Measurements from ENCODE around the gene SIGLEC1. TPM values are rescaled to one million over a fixed set of nuclear protein-coding genes. Genes with fewer than 3 reads are reported as not detected.
A peak's percentile ranks its signal among the peaks of the same experiment; 100 is the strongest.

The SIGLEC1 gene
- total RNA-seq, 4 donors from 2014 or later: 0.61 to 3.0 (median 2.6) TPM

DNA sequence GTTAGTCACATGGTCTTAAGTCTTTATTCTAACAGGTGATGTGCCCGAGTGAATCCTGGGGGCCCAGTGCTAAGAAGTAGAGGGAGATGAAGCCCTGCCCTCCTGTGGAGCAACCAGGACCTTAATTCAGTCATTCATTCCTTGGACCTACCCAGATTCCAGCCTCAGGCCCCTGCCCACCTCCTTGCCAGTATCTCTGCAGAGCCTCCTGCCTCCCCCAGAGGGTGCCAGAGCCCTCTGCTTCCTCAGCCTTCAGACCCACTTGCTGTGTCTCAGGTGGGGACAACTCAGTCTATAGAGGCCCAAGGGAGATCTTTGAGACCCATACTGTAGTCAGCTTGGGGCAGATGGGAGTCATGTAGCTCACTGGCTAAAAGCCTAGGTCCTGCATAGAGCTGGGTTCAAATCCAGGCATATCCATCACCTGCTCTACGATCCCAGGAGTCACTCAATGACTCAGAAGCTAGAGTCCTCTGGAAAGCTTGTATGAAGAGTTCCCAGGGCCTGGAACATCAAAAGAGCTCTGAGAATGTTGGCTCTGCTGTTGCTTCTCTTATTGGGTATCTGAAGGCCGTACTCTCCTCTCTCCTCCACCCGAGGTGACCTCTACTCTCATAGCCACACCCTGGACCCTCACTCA lies 3.9 kb upstream of the SIGLEC1 start:
- H3K27me3 ChIP-seq: peaks cover 0 to 3% (median 0%) of the 10 kb centered on the region in 3 donors
- no peak for ATAC-seq
- intact Hi-C loops (cut with DNase I; ENCODE audit: low total_unique reads): no loop called here
- no peak overlapping the region for H3K27ac ChIP-seq
- no peaks in the 10 kb centered on the region for H3K9me3 ChIP-seq
- H3K4me3 ChIP-seq: no peak overlapping the region
- in situ Hi-C loops (cut with MboI; ENCODE audit: low sequenced_read_pairs in 4 of 4): loop anchor here in 2 of 4 donors (5.0 to 10.0 kb wide), 2 partner anchors 39 to 52 kb away; partner anchors contain the start of gene GFRA4 (in 1 of the 2)
- no peak for DNase-seq
- H3K36me3 ChIP-seq: no peaks in the 10 kb centered on the region
- TF ChIP-seq, protein P1, sequence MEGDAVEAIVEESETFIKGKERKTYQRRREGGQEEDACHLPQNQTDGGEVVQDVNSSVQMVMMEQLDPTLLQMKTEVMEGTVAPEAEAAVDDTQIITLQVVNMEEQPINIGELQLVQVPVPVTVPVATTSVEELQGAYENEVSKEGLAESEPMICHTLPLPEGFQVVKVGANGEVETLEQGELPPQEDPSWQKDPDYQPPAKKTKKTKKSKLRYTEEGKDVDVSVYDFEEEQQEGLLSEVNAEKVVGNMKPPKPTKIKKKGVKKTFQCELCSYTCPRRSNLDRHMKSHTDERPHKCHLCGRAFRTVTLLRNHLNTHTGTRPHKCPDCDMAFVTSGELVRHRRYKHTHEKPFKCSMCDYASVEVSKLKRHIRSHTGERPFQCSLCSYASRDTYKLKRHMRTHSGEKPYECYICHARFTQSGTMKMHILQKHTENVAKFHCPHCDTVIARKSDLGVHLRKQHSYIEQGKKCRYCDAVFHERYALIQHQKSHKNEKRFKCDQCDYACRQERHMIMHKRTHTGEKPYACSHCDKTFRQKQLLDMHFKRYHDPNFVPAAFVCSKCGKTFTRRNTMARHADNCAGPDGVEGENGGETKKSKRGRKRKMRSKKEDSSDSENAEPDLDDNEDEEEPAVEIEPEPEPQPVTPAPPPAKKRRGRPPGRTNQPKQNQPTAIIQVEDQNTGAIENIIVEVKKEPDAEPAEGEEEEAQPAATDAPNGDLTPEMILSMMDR (IDR thresholded peaks at IDR 0.05 in 4 of 5, conservative IDR thresholded peaks at IDR 0.05 in 1 of 5): peak in 4 of 5 experiments; percentile 16 to 64 (median 48)
- TF ChIP-seq POLR2A (IDR thresholded peaks at IDR 0.05): no peak
- no peaks in the 10 kb centered on the region for H3K4me1 ChIP-seq

DNA sequence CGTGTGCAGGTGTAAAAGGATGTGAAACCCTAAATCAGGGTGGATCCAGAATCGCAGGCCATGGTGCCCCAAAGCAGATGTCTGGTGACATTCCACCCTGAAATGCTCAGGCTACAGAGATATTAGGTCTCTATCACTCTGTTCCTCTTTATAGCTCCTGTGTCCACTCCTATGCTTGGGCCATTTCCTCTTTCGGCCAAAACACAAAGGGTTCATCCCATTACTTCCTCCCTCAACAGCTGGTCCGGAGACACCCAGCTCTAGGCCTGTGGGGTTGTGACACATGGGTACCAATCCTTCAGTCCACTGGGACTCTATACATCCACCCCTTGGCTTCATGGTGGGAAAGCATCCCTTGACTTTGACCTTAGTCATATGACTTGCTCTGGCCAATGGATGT lies 1.7 kb upstream of the SIGLEC1 start:
- Histone ChIP-seq H3K27me3 (no peaks in the 10 kb centered on the region), H3K27ac (no peak overlapping the region), H3K36me3 (no peaks in the 10 kb centered on the region), H3K9me3 (no peaks in the 10 kb centered on the region), H3K4me3 (no peak overlapping the region), H3K4me1 (peaks cover 0 to 3% of the 10 kb centered on the region in 2 donors)
- ATAC-seq: no peak
- intact Hi-C loops (cut with DNase I; ENCODE audit: low total_unique reads) (no loop called here), in situ Hi-C loops (cut with MboI; ENCODE audit: low sequenced_read_pairs in 4 of 4) (loop anchor here in 2 of 4 donors (5.0 to 10.0 kb wide), 2 partner anchors 37 to 49 kb away; partner anchors contain the start of gene GFRA4 (in 1 of the 2))
- no peak for DNase-seq
- no peak for TF ChIP-seq POLR2A (IDR thresholded peaks at IDR 0.05)
- TF ChIP-seq, protein P1 (IDR thresholded peaks at IDR 0.05 in 4 of 5, conservative IDR thresholded peaks at IDR 0.05 in 1 of 5): no peak

DNA sequence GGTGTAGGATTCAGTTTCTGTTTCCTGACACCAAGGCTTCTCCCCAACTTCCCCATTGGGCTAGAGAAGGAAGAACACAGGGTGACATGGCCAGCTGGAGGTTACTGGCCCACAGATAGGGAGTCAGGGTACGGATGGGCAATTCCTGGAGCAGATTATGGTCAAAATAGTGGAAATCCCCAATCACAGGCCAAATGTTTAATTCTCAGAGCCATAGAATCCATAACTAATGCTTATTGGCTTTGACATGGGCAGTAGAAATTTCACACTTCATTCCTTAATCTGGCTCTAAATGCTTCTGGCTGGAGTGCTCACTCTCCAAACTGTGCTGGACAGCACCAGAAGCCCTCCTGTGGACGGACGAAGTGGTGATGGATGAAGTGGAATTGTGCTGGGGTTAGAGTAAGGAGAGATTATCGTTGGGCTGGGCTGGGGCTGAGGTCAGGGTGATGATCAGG lies 887 bp downstream of the SIGLEC1 start:
- in situ Hi-C loops (cut with MboI; ENCODE audit: low sequenced_read_pairs in 4 of 4): loop anchor here in 2 of 4 donors (5.0 to 10.0 kb wide), 2 partner anchors 34 to 47 kb away; partner anchors contain the start of gene GFRA4 (in 1 of the 2)
- no peaks in the 10 kb centered on the region for H3K9me3 ChIP-seq
- no peaks in the 10 kb centered on the region for H3K27me3 ChIP-seq
- peaks cover 4 to 15% of the 10 kb centered on the region in 2 donors for H3K4me1 ChIP-seq
- intact Hi-C loops (cut with DNase I; ENCODE audit: low total_unique reads): loop anchor here (1.0 kb wide), 1 partner anchor 35 kb away; no protein-coding TSS in a partner anchor
- H3K4me3 ChIP-seq: peak overlapping the region in 1 of 4 donors; percentile 10
- no peak for ATAC-seq
- no peak for DNase-seq
- no peaks in the 10 kb centered on the region for H3K36me3 ChIP-seq
- TF ChIP-seq, protein P1 (IDR thresholded peaks at IDR 0.05 in 4 of 5, conservative IDR thresholded peaks at IDR 0.05 in 1 of 5): no peak
- TF ChIP-seq POLR2A (IDR thresholded peaks at IDR 0.05): no peak
- H3K27ac ChIP-seq: no peak overlapping the region

DNA sequence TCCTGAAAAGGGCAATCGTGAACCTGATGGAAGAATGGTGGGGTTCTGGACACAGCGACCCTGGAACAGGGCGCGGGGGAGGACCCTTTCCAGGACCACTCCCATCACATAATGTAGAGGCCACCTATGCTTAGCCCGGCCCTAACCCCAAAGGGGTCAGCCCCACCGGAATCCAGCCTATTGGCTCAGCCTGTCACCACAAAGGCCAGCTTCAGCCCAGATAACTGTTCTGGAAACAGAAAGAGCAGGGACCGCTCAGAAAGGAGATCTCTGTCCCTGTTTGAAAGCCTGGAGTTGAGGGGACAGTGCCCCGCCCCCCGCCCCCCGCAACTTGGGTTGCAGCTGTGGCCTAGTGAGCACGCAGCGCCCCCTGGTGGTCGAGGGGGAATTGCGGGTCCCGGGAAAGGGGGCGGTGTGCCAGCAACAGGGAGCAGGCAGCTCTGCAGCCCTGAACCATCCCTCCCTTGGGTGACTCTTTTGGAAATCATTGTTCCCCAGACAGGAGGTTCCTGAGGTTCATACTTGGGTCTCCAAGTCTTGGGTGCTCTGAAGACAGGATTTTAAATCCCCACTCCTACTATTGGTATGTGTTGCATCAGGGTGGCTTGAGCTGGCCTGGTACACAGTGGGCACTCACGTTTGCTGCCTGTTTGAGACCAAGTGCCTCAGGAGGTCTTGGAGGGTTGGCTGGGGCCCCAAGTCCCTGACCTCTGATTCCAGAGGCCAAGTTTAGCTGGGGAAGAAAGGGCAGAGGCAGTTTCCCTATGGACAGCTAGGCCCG lies 1.5 kb downstream of the SIGLEC1 start:
- Histone ChIP-seq H3K4me1 (peaks cover 5 to 16% of the 10 kb centered on the region in 2 donors), H3K9me3 (no peaks in the 10 kb centered on the region), H3K36me3 (no peaks in the 10 kb centered on the region), H3K4me3 (peak overlapping the region in 1 of 4 donors; percentile 10), H3K27me3 (no peaks in the 10 kb centered on the region), H3K27ac (peak overlapping the region in 1 of 4 donors; percentile 24)
- in situ Hi-C loops (cut with MboI; ENCODE audit: low sequenced_read_pairs in 4 of 4): loop anchor here in 2 of 4 donors (5.0 to 10.0 kb wide), 2 partner anchors 34 to 46 kb away; partner anchors contain the start of gene GFRA4 (in 1 of the 2)
- ATAC-seq (no peak), DNase-seq (peak; percentile 40 to 53)
- TF ChIP-seq POLR2A (IDR thresholded peaks at IDR 0.05): no peak
- TF ChIP-seq, protein P1 (IDR thresholded peaks at IDR 0.05 in 4 of 5, conservative IDR thresholded peaks at IDR 0.05 in 1 of 5): peak; percentile 94 to 98 (median 97)
- intact Hi-C loops (cut with DNase I; ENCODE audit: low total_unique reads): loop anchor here (1.0 kb wide), 1 partner anchor 35 kb away; no protein-coding TSS in a partner anchor
